WERI-Rb-1 (cell line): ENCODE data around the gene MRTO4.
"Not testable (repeated sequence)": the region's sequence is repeated elsewhere in the genome, so short reads cannot be mapped to it uniquely, and the experiment has no call there.

Experiments
- DNase-seq: peaks from one replicate; pipeline ENCODE4 v3.0.0-alpha.2; 2020
- H3K27ac ChIP-seq: fragments of 250-450 bp; sonication (Bioruptor Pico); 2 replicates; pipeline ENCODE4 v1.5.1; 2020; ENCODE audit warnings: mild to moderate bottlenecking, moderate library complexity
- H3K27me3 ChIP-seq: fragments of 250-450 bp; sonication (Bioruptor Pico); 2 replicates; pipeline ENCODE4 v1.5.1; 2021; ENCODE audit warnings: mild to moderate bottlenecking, low read depth, moderate library complexity; ENCODE audit not compliant: insufficient read depth, severe bottlenecking
- H3K36me3 ChIP-seq: fragments of 250-450 bp; sonication (Bioruptor Pico); 2 replicates; pipeline ENCODE4 v1.5.1; 2020; ENCODE audit warnings: mild to moderate bottlenecking, moderate library complexity
- H3K4me3 ChIP-seq: 2 replicates; pipeline ENCODE4 v1.5.1; 2011; ENCODE audit warnings: low read depth, mild to moderate bottlenecking, control low read depth, low read length
- H3K9me3 ChIP-seq: fragments of 250-450 bp; sonication (Bioruptor Pico); 2 replicates; pipeline ENCODE4 v1.5.1; 2021; ENCODE audit warnings: mild to moderate bottlenecking, moderate library complexity; ENCODE audit not compliant: severe bottlenecking
- CTCF ChIP-seq: IDR thresholded peaks from 2 replicates; pipeline ENCODE4 v1.5.1; 2011; ENCODE audit warnings: low read depth, mild to moderate bottlenecking, control low read depth, inconsistent platforms, low read length

The MRTO4 gene

GRCh38 chr1:19210772-19211549 is 40.6 kb upstream of the MRTO4 start:
- no peak for DNase-seq
- peaks cover 17% of the 10 kb centered on the region for H3K36me3 ChIP-seq

GRCh38 chr1:19212167-19212566 is 39.4 kb upstream of the MRTO4 start:
- no peaks in the 10 kb centered on the region for H3K27me3 ChIP-seq
- H3K9me3 ChIP-seq, result no peaks in the 10 kb centered on the region
- no peak overlapping the region for H3K27ac ChIP-seq
- DNase-seq, result no peak
- no peak for TF ChIP-seq CTCF
- H3K36me3 ChIP-seq, result peaks cover 22% of the 10 kb centered on the region
- no peak overlapping the region for H3K4me3 ChIP-seq

More at GRCh38 chr1:19210772-19211549, 40.6 kb upstream of the MRTO4 start:
- H3K27ac ChIP-seq, result peak overlapping the region; percentile 92
- H3K4me3 ChIP-seq, result peak overlapping the region; percentile 63
- no peak for TF ChIP-seq CTCF
- no peaks in the 10 kb centered on the region for H3K27me3 ChIP-seq
- H3K9me3 ChIP-seq, result no peaks in the 10 kb centered on the region

GRCh38 chr1:19213580-19213979 is 38.0 kb upstream of the MRTO4 start:
- H3K27ac ChIP-seq, result no peak overlapping the region
- H3K27me3 ChIP-seq, result no peaks in the 10 kb centered on the region
- TF ChIP-seq CTCF, result no peak
- H3K36me3 ChIP-seq, result peaks cover 32% of the 10 kb centered on the region
- DNase-seq, result no peak
- H3K4me3 ChIP-seq, result no peak overlapping the region
- no peaks in the 10 kb centered on the region for H3K9me3 ChIP-seq

GRCh38 chr1:19216585-19216984 is 35.0 kb upstream of the MRTO4 start:
- not testable (repeated sequence) for DNase-seq, H3K4me3 ChIP-seq, H3K27me3 ChIP-seq, H3K27ac ChIP-seq, H3K9me3 ChIP-seq
- peaks cover 58% of the 10 kb centered on the region for H3K36me3 ChIP-seq

- TF ChIP-seq CTCF, result no peak
- Histone ChIP-seq H3K36me3 (peaks cover 82% of the 10 kb centered on the region), H3K4me3 (no peak overlapping the region), H3K27ac (no peak overlapping the region), H3K27me3 (no peaks in the 10 kb centered on the region), H3K9me3 (no peaks in the 10 kb centered on the region)
- DNase-seq, result no peak
Observed at GRCh38 chr1:19219451-19219850, 32.2 kb upstream of the MRTO4 start.

GRCh38 chr1:19220080-19220846 is 31.3 kb upstream of the MRTO4 start:
- no peak for TF ChIP-seq CTCF
- H3K27ac ChIP-seq, result no peak overlapping the region
- peaks cover 88% of the 10 kb centered on the region for H3K36me3 ChIP-seq
- no peaks in the 10 kb centered on the region for H3K27me3 ChIP-seq
- no peak for DNase-seq
- no peak overlapping the region for H3K4me3 ChIP-seq
- H3K9me3 ChIP-seq, result no peaks in the 10 kb centered on the region
